NCI-H446 treated with DMSO at 0.1 percent for 48 hours (cell line): ENCODE data around the gene ZNF585A.
"Not testable (repeated sequence)": the region's sequence is repeated elsewhere in the genome, so short reads cannot be mapped to it uniquely, and the experiment has no call there.

Source experiments
- DNase-seq: peaks from one replicate; lab custom pipeline; 2025; lab: John Stamatoyannopoulos, UW

Gene ZNF585A

GRCh38 chr19:37172368-37173366 is at the start of gene ZNF585A:
TSS of gene ZNF585A (minus strand) at chr19:37172695. CDS start at chr19:37169910, 2,785 bp downstream.
- peak; percentile 77 for DNase-seq

GRCh38 chr19:37221136-37221535 is 48.6 kb upstream of the ZNF585A start:
- no peak for DNase-seq

- DNase-seq: no peak
These were observed 47.9 kb upstream of the ZNF585A start for GRCh38 chr19:37220383-37220782.

- no peak for DNase-seq
These were observed 46.1 kb upstream of the ZNF585A start for GRCh38 chr19:37218592-37218935.

- peak; percentile 73 for DNase-seq
These were observed 45.5 kb upstream of the ZNF585A start, which contains the start of gene ZNF383 for GRCh38 chr19:37217775-37218591. TSS of gene ZNF383 (plus strand) at chr19:37218214. CDS start at chr19:37230454, 12,240 bp downstream.

GRCh38 chr19:37217480-37217774 is 44.9 kb upstream of the ZNF585A start:
- no peak for DNase-seq

- no peak for DNase-seq
These were observed 25.3 kb upstream of the ZNF585A start for GRCh38 chr19:37197768-37198167.

GRCh38 chr19:37197115-37197514 is 24.6 kb upstream of the ZNF585A start:
- not testable (repeated sequence) for DNase-seq

- DNase-seq: not testable (repeated sequence)
These were observed 22.8 kb upstream of the ZNF585A start for GRCh38 chr19:37195248-37195647.

- DNase-seq: not testable (repeated sequence)
These were observed 13.6 kb upstream of the ZNF585A start for GRCh38 chr19:37186071-37186470.

GRCh38 chr19:37165635-37166034 is 6.9 kb downstream of the ZNF585A start:
- no peak for DNase-seq

- no peak for DNase-seq
These were observed 12.3 kb downstream of the ZNF585A start for GRCh38 chr19:37160153-37160552.

GRCh38 chr19:37148214-37148613 is 24.3 kb downstream of the ZNF585A start:
- no peak for DNase-seq

- DNase-seq: no peak
These were observed 36.4 kb downstream of the ZNF585A start for GRCh38 chr19:37136111-37136510.

- no peak for DNase-seq
These were observed 43.7 kb downstream of the ZNF585A start for GRCh38 chr19:37128821-37129177.

GRCh38 chr19:37127999-37128820 is 44.3 kb downstream of the ZNF585A start:
- DNase-seq: no peak

- DNase-seq: not testable (repeated sequence)
These were observed 50.4 kb downstream of the ZNF585A start for GRCh38 chr19:37122093-37122492.

- no peak for DNase-seq
These were observed 58.5 kb downstream of the ZNF585A start for GRCh38 chr19:37114001-37114400.

GRCh38 chr19:37111753-37112152 is 60.7 kb downstream of the ZNF585A start:
- DNase-seq: not testable (repeated sequence)

GRCh38 chr19:37104135-37104534 is 68.4 kb downstream of the ZNF585A start:
- not testable (repeated sequence) for DNase-seq

GRCh38 chr19:37098570-37098969 is 73.9 kb downstream of the ZNF585A start:
- DNase-seq: no peak

- DNase-seq: no peak
These were observed 76.6 kb downstream of the ZNF585A start for GRCh38 chr19:37095859-37096258.
